K562 (cell line): ENCODE data around the gene TCHP. TPM values are rescaled to one million over a fixed set of nuclear protein-coding genes. Genes with fewer than 3 reads are reported as not detected.

ENCODE experiments used
- ATAC-seq: fragments of 200-7000 bp; cut with Tn5 transposase; 3 replicates; pipeline ENCODE4 v1.9.1; 2020; ENCODE audit warnings: moderate library complexity
- BruUV-seq: library from RNA; stranded (reverse); fragments of 400-500 nt; replicated peaks from 2 replicates; lab custom pipeline; 2021; lab: Mats Ljungman, UMichigan
- CTCF ChIA-PET: fragments of 300-600 bp; formaldehyde crosslinking; extraction: SDS; loops from one replicate; lab custom pipeline; 2021; ENCODE audit warnings: low intra/inter-chr PET ratio; lab: Yijun Ruan, JAX
- POLR2A ChIA-PET: fragments of 300-600, 350-650 bp; sonication (Branson Sonifier 250); formaldehyde crosslinking; extraction: SDS; loops from one replicate; lab custom pipeline; 2021; ENCODE audit warnings: antibody characterized with exemption, inconsistent platforms; lab: Yijun Ruan, JAX
- DNase-seq, 4 experiments: peaks; one replicate each; pipeline versions ENCODE4 v3.0.0 to v3.0.0-alpha.2; 2011 to 2018; ENCODE audit warnings: low spot score in 3 of 4, mixed read lengths in 3 of 4; ENCODE audit errors: extremely low read depth in 1 of 4
- FAIRE-seq: peaks from 2 replicates; lab custom pipeline; 2011; peaks lifted over from hg19 to GRCh38; lab: Jason Lieb, UNC
- H2AFZ ChIP-seq: 2 replicates; pipeline ENCODE4 v1.6.0; 2011; ENCODE audit warnings: low read depth, low read length, control low read depth, inconsistent platforms
- H3K27ac ChIP-seq: fragments of 200-600 bp; 3 replicates; pipeline ENCODE4 v1.8.0; 2011; ENCODE audit warnings: low read depth, mild to moderate bottlenecking, control low read depth, inconsistent platforms, low read length, moderate library complexity, mixed read lengths; ENCODE audit errors: extremely low read depth
- H3K27me3 ChIP-seq, 2 experiments: fragments of 300-600 bp in 1 of 2; 2 replicates in 1 of 2; 3 replicates in 1 of 2; pipeline versions ENCODE4 v1.6.0 to v1.8.0; 2011; ENCODE audit warnings: inconsistent platforms in 2 of 2, low read length in 2 of 2, mild to moderate bottlenecking in 1 of 2, mixed read lengths in 1 of 2, moderate library complexity in 1 of 2; ENCODE audit not compliant: control insufficient read depth in 2 of 2, insufficient read depth in 2 of 2
- H3K36me3 ChIP-seq: fragments of 300-600 bp; 3 replicates; pipeline ENCODE4 v1.8.0; 2011; ENCODE audit warnings: mild to moderate bottlenecking, low read length, inconsistent platforms; ENCODE audit not compliant: control insufficient read depth, insufficient read depth
- H3K4me1 ChIP-seq, 2 experiments: fragments of 200-600 bp in 1 of 2; replicated peaks in 1 of 2; 2 replicates in 1 of 2; 3 replicates in 1 of 2; pipeline versions ENCODE4 v1.5.1 to v1.8.0; 2011; ENCODE audit warnings: inconsistent platforms in 2 of 2, low read length in 2 of 2, mild to moderate bottlenecking in 1 of 2, mixed read lengths in 1 of 2, moderate library complexity in 1 of 2; ENCODE audit not compliant: control insufficient read depth in 2 of 2, insufficient read depth in 2 of 2
- H3K4me2 ChIP-seq: 2 replicates; pipeline ENCODE4 v1.6.1; 2011; ENCODE audit warnings: low read length, control low read depth, inconsistent platforms, mixed read lengths; ENCODE audit not compliant: insufficient read depth
- H3K4me3 ChIP-seq: fragments of 200-600 bp; sonication (generic), shearing (Covaris generic); 2 replicates; pipeline ENCODE4 v1.5.1; 2016; ENCODE audit warnings: control low read depth, inconsistent platforms
- H3K79me2 ChIP-seq: fragments of 200-600 bp; 3 replicates; pipeline ENCODE4 v1.8.0; 2011; ENCODE audit warnings: low read length, inconsistent platforms; ENCODE audit not compliant: control insufficient read depth, insufficient read depth
- H3K9ac ChIP-seq, 2 experiments: 2 replicates each; pipeline versions ENCODE4 v1.6.0 to v1.6.1; 2011; ENCODE audit warnings: low read depth in 2 of 2, low read length in 2 of 2, control low read depth in 1 of 2, inconsistent platforms in 1 of 2, mild to moderate bottlenecking in 1 of 2, mixed read lengths in 1 of 2; ENCODE audit not compliant: insufficient read depth in 1 of 2
- H3K9me1 ChIP-seq: one replicate; pipeline ENCODE4 v1.6.0; 2011; ENCODE audit warnings: inconsistent platforms, mild to moderate bottlenecking, low read length, moderate library complexity; ENCODE audit not compliant: control insufficient read depth, insufficient read depth
- H3K9me3 ChIP-seq: replicated peaks from 2 replicates; pipeline ENCODE4 v1.5.1; 2011; ENCODE audit warnings: low read depth, low read length, inconsistent platforms; ENCODE audit not compliant: control insufficient read depth, insufficient read depth
- H4K20me1 ChIP-seq: replicated peaks from 2 replicates; pipeline ENCODE4 v1.6.1; 2011; ENCODE audit warnings: low read length, inconsistent platforms, mixed read lengths; ENCODE audit not compliant: control insufficient read depth, insufficient read depth
- E2F3 ChIP-seq: fragments of 250-450 bp; sonication (Bioruptor Pico); IDR thresholded peaks from 2 replicates; pipeline ENCODE4 v1.4.0; 2020; ENCODE audit warnings: mild to moderate bottlenecking
- FOS ChIP-seq: IDR thresholded peaks from 3 replicates; pipeline ENCODE4 v1.6.1; 2011; ENCODE audit not compliant: insufficient read length; ENCODE audit errors: extremely low read depth
- HDAC1 ChIP-seq, 2 experiments: fragments of 450-650 bp; IDR thresholded peaks; 2 replicates each; pipeline ENCODE4 v1.6.1; 2016 to 2017; ENCODE audit warnings: inconsistent platforms in 1 of 2, mild to moderate bottlenecking in 1 of 2, moderate library complexity in 1 of 2
- HNRNPH1 ChIP-seq: fragments of 200-400 bp; formaldehyde crosslinking; optimal IDR thresholded peaks from 2 replicates; pipeline ENCODE3; 2017; ENCODE audit warnings: low read depth, mild to moderate bottlenecking, low read length, moderate library complexity
- HNRNPL ChIP-seq: fragments of 200-400 bp; formaldehyde crosslinking; IDR thresholded peaks from 2 replicates; pipeline ENCODE4 v1.6.1; 2017; ENCODE audit warnings: low read depth, mild to moderate bottlenecking, low read length
- PHB ChIP-seq: fragments of 250-450 bp; sonication (Bioruptor Pico); IDR thresholded peaks from 2 replicates; pipeline ENCODE4 v1.5.0; 2021
- RBM39 ChIP-seq: fragments of 200-400 bp; formaldehyde crosslinking; optimal IDR thresholded peaks from 2 replicates; pipeline ENCODE3; 2018; ENCODE audit warnings: low read depth, low read length
- SIN3B ChIP-seq: fragments of 450-650 bp; IDR thresholded peaks from 2 replicates; pipeline ENCODE4 v1.6.1; 2017; ENCODE audit warnings: low read depth, mild to moderate bottlenecking, moderate library complexity
- TBL1XR1 ChIP-seq, 2 experiments: IDR thresholded peaks; 2 replicates each; pipeline ENCODE4 v1.6.1; 2012; ENCODE audit warnings: improper control_type of control experiment in 2 of 2, low read length in 2 of 2, mild to moderate bottlenecking in 1 of 2
- TSC22D4 ChIP-seq: fragments of 450-650 bp; IDR thresholded peaks from 2 replicates; pipeline ENCODE4 v1.6.1; 2016; ENCODE audit warnings: missing genetic modification characterization, missing biosample characterization, control low read depth
- ZNF431 ChIP-seq: sonication (generic); formaldehyde crosslinking; IDR thresholded peaks from 2 replicates; pipeline ENCODE4 v1.8.0; 2022; ENCODE audit warnings: mild to moderate bottlenecking, missing genetic modification reagents
- ZNF77 ChIP-seq: fragments of 250-450 bp; sonication (Bioruptor Pico); IDR thresholded peaks from 2 replicates; pipeline ENCODE4 v1.5.0; 2020
- ZNF830 ChIP-seq: fragments of 250-450 bp; sonication (Bioruptor Pico); IDR thresholded peaks from 2 replicates; pipeline ENCODE4 v1.5.0; 2021; ENCODE audit warnings: mild to moderate bottlenecking
- WGBS: fragments of 100-300 bp; shearing (Covaris generic); methylation state at CpG from one replicate; pipeline ENCODE4 v1.1.6; 2016; ENCODE audit warnings: low coverage, mixed read lengths; ENCODE audit not compliant: insufficient coverage; ENCODE audit errors: missing lambda C conversion rate; 5-methylcytosine and 5-hydroxymethylcytosine counted together
- in situ Hi-C: fragments of 300-500 bp; cut with MboI; formaldehyde crosslinking; loops from 4 replicates; pipeline ENCODE4 v1.15.0; 2018; ENCODE audit warnings: inconsistent platforms, mixed read lengths
- intact Hi-C: fragments of 100-400 bp; cut with micrococcal nuclease; formaldehyde crosslinking; loops from 2 replicates; pipeline ENCODE4 v1.14.2; 2022
- polyA plus RNA-seq, 8 experiments: library from polyadenylated mRNA; depleted of rRNA in 4 of 8; stranded (reverse) in 5 of 8; unstranded in 3 of 8; fragments of >200 nt; fragmentation: Nextera tagmentation in 2 of 8; fragmentation: Illumina TruSeq in 1 of 8; extraction: Ambion mirVana in 2 of 8; extraction: Trizol in 1 of 8; gene quantifications; 2 replicates each; pipeline versions ENCODE4 v1.2.1 to v1.2.3, GENCODE V29; 2011 to 2014; ENCODE audit warnings: inconsistent platforms in 1 of 8, missing spikeins in 1 of 8
- total RNA-seq, 7 experiments: library from RNA; depleted of rRNA in 6 of 7; stranded (reverse); fragments of >200 nt in 6 of 7; fragmentation: Illumina TruSeq in 2 of 7; extraction: Trizol in 2 of 7; gene quantifications; 2 replicates each; pipeline versions ENCODE4 v1.2.1 to v1.2.3, GENCODE V29; 2011 to 2021; ENCODE audit warnings: low replicate concordance in 1 of 7
- TF ChIP-seq, protein P1 (sequence below): fragments of 450-650 bp; conservative IDR thresholded peaks from 2 replicates; pipeline ENCODE4 v1.6.1; 2016; ENCODE audit warnings: missing genetic modification characterization, low read depth, mild to moderate bottlenecking, missing compliant biosample characterization, moderate library complexity
- TF ChIP-seq, protein P2 (sequence below): fragments of 250-450 bp; sonication (Bioruptor Pico); IDR thresholded peaks from 2 replicates; pipeline ENCODE4 v1.5.0; 2021

Gene TCHP
- total and polyA plus RNA-seq, 9 of the 15 experiments (the other 6 are each of a cell fraction or from before 2014, with no cell fraction given): 3.4 to 30.4 (median 19.7) TPM

DNA sequence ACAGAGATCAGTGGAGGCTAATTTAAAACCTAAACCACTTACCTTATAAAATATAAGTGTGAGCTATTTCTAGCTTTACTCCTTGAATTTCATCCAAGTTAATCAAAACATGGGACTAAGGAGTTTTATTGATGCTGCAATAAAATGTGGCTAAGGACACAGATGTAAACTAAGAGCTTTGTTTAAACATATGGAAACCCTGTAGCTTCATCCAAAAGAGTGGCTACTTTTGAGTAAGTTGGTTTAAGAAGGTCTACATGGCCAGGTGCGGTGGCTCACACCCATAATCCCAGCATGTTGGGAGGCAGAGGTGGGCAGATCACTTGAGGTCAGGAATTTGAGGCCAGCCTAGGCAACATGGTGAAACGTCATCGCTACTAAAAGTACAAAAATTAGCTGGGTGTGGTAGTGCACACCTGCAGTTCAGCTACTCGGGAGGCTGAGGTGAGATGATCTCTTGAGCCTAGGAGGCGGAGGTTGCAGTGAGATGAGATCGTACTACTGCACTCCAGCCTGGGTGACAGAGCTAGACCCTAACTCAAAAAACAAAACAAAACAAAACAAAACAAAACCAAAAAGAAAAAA is 40.4 kb downstream of the TCHP start:
- intact Hi-C loops: no loop called here
- 83% methylated on average over 6 of the region's 6 CpGs for WGBS
- no peak for FAIRE-seq
- Histone ChIP-seq H3K9me1 (no peaks in the 10 kb centered on the region), H3K27ac (no peak overlapping the region), H3K79me2 (no peaks in the 10 kb centered on the region), H3K4me3 (no peak overlapping the region), H4K20me1 (no peaks in the 10 kb centered on the region), H3K9ac (no peak overlapping the region), H3K27me3 (no peaks in the 10 kb centered on the region), H3K4me1 (no peaks in the 10 kb centered on the region; a peak in 1 of 5 replicates), H3K36me3 (peaks cover 36% of the 10 kb centered on the region; the same call in 2 of the 3 replicates), H3K9me3 (no peaks in the 10 kb centered on the region), H3K4me2 (no peak overlapping the region), H2AFZ (no peak overlapping the region)
- ChIA-PET CTCF (no interaction called here), POLR2A (interaction anchor here (0.7 to 0.9 kb wide), 2 partner anchors 37 to 78 kb away, joined by 4 read pairs; no protein-coding TSS in a partner anchor)
- no TSS peak for BruUV-seq
- TF ChIP-seq HNRNPH1 (no peak), PHB (CRISPR knock-in tag) (no peak), E2F3 (CRISPR knock-in tag) (no peak), SIN3B (no peak), TSC22D4 (tag) (no peak), HNRNPL (no peak), ZNF77 (CRISPR knock-in tag) (no peak), ZNF830 (CRISPR knock-in tag) (no peak), TBL1XR1 (IDR thresholded peaks at IDR 0.05; ENCODE audit: low read length in 2 of 2) (no peak), RBM39 (no peak), ZNF431 (CRISPR knock-in tag) (no peak), FOS (no peak), HDAC1 (IDR thresholded peaks at IDR 0.05) (no peak)
- TF ChIP-seq, protein P1, sequence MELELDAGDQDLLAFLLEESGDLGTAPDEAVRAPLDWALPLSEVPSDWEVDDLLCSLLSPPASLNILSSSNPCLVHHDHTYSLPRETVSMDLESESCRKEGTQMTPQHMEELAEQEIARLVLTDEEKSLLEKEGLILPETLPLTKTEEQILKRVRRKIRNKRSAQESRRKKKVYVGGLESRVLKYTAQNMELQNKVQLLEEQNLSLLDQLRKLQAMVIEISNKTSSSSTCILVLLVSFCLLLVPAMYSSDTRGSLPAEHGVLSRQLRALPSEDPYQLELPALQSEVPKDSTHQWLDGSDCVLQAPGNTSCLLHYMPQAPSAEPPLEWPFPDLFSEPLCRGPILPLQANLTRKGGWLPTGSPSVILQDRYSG: no peak
- TF ChIP-seq, protein P2, sequence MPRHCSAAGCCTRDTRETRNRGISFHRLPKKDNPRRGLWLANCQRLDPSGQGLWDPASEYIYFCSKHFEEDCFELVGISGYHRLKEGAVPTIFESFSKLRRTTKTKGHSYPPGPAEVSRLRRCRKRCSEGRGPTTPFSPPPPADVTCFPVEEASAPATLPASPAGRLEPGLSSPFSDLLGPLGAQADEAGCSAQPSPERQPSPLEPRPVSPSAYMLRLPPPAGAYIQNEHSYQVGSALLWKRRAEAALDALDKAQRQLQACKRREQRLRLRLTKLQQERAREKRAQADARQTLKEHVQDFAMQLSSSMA (CRISPR knock-in tag): no peak
- in situ Hi-C loops: no loop called here
- no peak for ATAC-seq
- DNase-seq: no peak
